Chondrocyte (in vitro differentiated cells): ENCODE results near the gene FAM107B. TPM values are rescaled to one million over a fixed set of nuclear protein-coding genes. Genes with fewer than 3 reads are reported as not detected.

Experiments
- DNase-seq: peaks from one replicate; pipeline ENCODE4 v3.0.0; 2021; ENCODE audit warnings: mixed read lengths, low spot score
- H3K27ac Mint-ChIP-seq: one replicate; pipeline ENCODE4 v1.8.0; 2021; ENCODE audit warnings: mild to moderate bottlenecking, moderate library complexity, mixed read lengths; ENCODE audit not compliant: unreplicated experiment
- H3K27me3 Mint-ChIP-seq: 2 replicates; pipeline ENCODE4 v1.8.0; 2021; ENCODE audit warnings: low read depth, mixed read lengths
- H3K36me3 Mint-ChIP-seq: 2 replicates; pipeline ENCODE4 v1.8.0; 2021; ENCODE audit warnings: low read depth, mixed read lengths
- H3K4me1 Mint-ChIP-seq: 2 replicates; pipeline ENCODE4 v1.8.0; 2021; ENCODE audit warnings: low read depth, mild to moderate bottlenecking, mixed read lengths
- H3K4me3 Mint-ChIP-seq: one replicate; pipeline ENCODE4 v1.8.0; 2021; ENCODE audit warnings: mild to moderate bottlenecking, moderate library complexity, mixed read lengths; ENCODE audit not compliant: unreplicated experiment
- H3K9me3 Mint-ChIP-seq: 2 replicates; pipeline ENCODE4 v1.8.0; 2021; ENCODE audit warnings: low read depth, mixed read lengths
- total RNA-seq: library from RNA; stranded (reverse); gene quantifications from 3 replicates; pipeline ENCODE4 v1.2.1, GENCODE V29; 2021
- TF ChIP-seq, protein P1 (sequence below): fragments of 200-600 bp; sonication (generic); IDR thresholded peaks from 2 replicates; pipeline ENCODE4 v1.5.0; 2021; ENCODE audit warnings: antibody characterized with exemption, mild to moderate bottlenecking, moderate library complexity

Gene FAM107B
- total RNA-seq, 1 donor from 2014 or later = 29.1 TPM

- Mint-ChIP-seq H3K36me3 (no peaks in the 10 kb centered on the region), H3K27me3 (no peaks in the 10 kb centered on the region), H3K4me1 (peaks cover 28% of the 10 kb centered on the region), H3K27ac (no peak overlapping the region), H3K4me3 (no peak overlapping the region), H3K9me3 (no peaks in the 10 kb centered on the region)
- DNase-seq = no peak
- TF ChIP-seq, protein P1, sequence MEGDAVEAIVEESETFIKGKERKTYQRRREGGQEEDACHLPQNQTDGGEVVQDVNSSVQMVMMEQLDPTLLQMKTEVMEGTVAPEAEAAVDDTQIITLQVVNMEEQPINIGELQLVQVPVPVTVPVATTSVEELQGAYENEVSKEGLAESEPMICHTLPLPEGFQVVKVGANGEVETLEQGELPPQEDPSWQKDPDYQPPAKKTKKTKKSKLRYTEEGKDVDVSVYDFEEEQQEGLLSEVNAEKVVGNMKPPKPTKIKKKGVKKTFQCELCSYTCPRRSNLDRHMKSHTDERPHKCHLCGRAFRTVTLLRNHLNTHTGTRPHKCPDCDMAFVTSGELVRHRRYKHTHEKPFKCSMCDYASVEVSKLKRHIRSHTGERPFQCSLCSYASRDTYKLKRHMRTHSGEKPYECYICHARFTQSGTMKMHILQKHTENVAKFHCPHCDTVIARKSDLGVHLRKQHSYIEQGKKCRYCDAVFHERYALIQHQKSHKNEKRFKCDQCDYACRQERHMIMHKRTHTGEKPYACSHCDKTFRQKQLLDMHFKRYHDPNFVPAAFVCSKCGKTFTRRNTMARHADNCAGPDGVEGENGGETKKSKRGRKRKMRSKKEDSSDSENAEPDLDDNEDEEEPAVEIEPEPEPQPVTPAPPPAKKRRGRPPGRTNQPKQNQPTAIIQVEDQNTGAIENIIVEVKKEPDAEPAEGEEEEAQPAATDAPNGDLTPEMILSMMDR = no peak
These were observed 156.0 kb downstream of the FAM107B start for GRCh38 chr10:14618674-14619073.

DNA sequence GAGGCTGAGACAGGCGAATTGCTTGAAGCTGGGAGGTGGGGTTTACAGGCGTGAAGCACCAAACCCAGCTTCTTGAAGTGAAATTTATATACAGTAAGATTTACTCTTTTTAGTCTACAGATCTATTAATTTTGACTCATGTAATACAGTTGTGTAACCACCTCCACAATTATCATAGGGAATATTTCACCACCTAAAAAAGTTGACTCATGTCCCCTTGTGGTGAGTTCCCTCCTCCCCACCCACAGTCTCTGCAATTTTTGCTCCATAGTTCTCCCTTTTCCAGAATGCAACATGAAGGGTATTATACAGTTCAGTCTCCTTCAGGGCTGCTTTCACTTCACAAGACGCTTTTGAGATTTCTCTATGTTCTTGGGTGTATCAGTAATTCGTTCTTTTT lies 156.8 kb downstream of the FAM107B start:
- no peak overlapping the region for H3K4me3 Mint-ChIP-seq
- no peaks in the 10 kb centered on the region for H3K36me3 Mint-ChIP-seq
- TF ChIP-seq, protein P1 = no peak
- no peaks in the 10 kb centered on the region for H3K9me3 Mint-ChIP-seq
- DNase-seq = no peak
- no peak overlapping the region for H3K27ac Mint-ChIP-seq
- H3K4me1 Mint-ChIP-seq = peaks cover 28% of the 10 kb centered on the region
- no peaks in the 10 kb centered on the region for H3K27me3 Mint-ChIP-seq

GRCh38 chr10:14616955-14617730 lies 157.6 kb downstream of the FAM107B start:
- Mint-ChIP-seq H3K4me1 (peaks cover 33% of the 10 kb centered on the region), H3K4me3 (no peak overlapping the region), H3K27ac (no peak overlapping the region), H3K9me3 (no peaks in the 10 kb centered on the region), H3K27me3 (no peaks in the 10 kb centered on the region), H3K36me3 (no peaks in the 10 kb centered on the region)
- TF ChIP-seq, protein P1 = no peak
- no peak for DNase-seq

DNA sequence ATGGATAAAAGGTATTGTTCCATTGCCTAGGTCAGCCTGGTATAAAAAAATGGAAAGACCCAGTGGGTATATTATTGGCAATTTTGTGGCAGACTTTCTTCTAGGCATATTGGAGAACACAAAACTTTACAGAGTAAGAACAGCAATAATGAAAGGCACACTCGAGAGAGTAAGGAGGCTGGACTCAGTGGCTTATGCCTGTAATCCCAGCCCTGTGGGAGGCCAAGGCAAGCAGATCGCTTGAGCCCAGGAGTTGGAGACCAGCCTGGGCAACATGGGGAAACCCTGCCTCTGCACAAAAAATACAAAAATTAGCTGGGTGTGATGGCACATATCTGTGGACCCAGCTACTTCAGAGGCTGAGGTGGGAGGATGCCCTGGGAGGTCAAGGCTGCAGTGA lies 158.2 kb downstream of the FAM107B start:
- H3K4me3 Mint-ChIP-seq = no peak overlapping the region
- DNase-seq = no peak
- no peaks in the 10 kb centered on the region for H3K27me3 Mint-ChIP-seq
- peaks cover 27% of the 10 kb centered on the region for H3K4me1 Mint-ChIP-seq
- H3K9me3 Mint-ChIP-seq = no peaks in the 10 kb centered on the region
- no peak overlapping the region for H3K27ac Mint-ChIP-seq
- TF ChIP-seq, protein P1 = no peak
- H3K36me3 Mint-ChIP-seq = no peaks in the 10 kb centered on the region

GRCh38 chr10:14613588-14613920 lies 161.1 kb downstream of the FAM107B start:
- Mint-ChIP-seq H3K4me3 (no peak overlapping the region), H3K9me3 (no peaks in the 10 kb centered on the region), H3K4me1 (peaks cover 18% of the 10 kb centered on the region), H3K27ac (no peak overlapping the region), H3K27me3 (no peaks in the 10 kb centered on the region), H3K36me3 (no peaks in the 10 kb centered on the region)
- TF ChIP-seq, protein P1 = no peak
- no peak for DNase-seq
